Stomach smooth muscle (tissue), 2 donors: ENCODE results near the gene MPP4.

Experiments
- H3K27ac ChIP-seq: one replicate; pipeline ENCODE4 v1.7.0; 2013; ENCODE audit warnings: mild to moderate bottlenecking, low read length, inconsistent platforms
- H3K27me3 ChIP-seq, 2 donors: one replicate each; pipeline ENCODE4 v1.7.0; 2013; ENCODE audit warnings: low read length in 2 of 2; ENCODE audit not compliant: insufficient read depth in 2 of 2, control insufficient read depth in 1 of 2
- H3K36me3 ChIP-seq, 2 donors: one replicate each; pipeline ENCODE4 v1.7.0; 2013; ENCODE audit warnings: low read length in 2 of 2; ENCODE audit not compliant: control insufficient read depth in 2 of 2, insufficient read depth in 2 of 2
- H3K4me1 ChIP-seq: one replicate; pipeline ENCODE4 v1.7.0; 2013; ENCODE audit warnings: low read length; ENCODE audit not compliant: control insufficient read depth, insufficient read depth
- H3K4me3 ChIP-seq, 2 donors: one replicate each; pipeline ENCODE4 v1.7.0; 2013; ENCODE audit warnings: low read length in 2 of 2
- H3K9ac ChIP-seq, 2 donors: one replicate each; pipeline ENCODE4 v1.7.0; 2013; ENCODE audit warnings: low read length in 2 of 2, mild to moderate bottlenecking in 1 of 2
- H3K9me3 ChIP-seq, 2 donors: one replicate each; pipeline ENCODE4 v1.7.0; 2013; ENCODE audit warnings: low read length in 2 of 2; ENCODE audit not compliant: control insufficient read depth in 2 of 2
- donor health status: healthy.
- donor health status: Pancreatic carcinoma.

MPP4 gene

DNA sequence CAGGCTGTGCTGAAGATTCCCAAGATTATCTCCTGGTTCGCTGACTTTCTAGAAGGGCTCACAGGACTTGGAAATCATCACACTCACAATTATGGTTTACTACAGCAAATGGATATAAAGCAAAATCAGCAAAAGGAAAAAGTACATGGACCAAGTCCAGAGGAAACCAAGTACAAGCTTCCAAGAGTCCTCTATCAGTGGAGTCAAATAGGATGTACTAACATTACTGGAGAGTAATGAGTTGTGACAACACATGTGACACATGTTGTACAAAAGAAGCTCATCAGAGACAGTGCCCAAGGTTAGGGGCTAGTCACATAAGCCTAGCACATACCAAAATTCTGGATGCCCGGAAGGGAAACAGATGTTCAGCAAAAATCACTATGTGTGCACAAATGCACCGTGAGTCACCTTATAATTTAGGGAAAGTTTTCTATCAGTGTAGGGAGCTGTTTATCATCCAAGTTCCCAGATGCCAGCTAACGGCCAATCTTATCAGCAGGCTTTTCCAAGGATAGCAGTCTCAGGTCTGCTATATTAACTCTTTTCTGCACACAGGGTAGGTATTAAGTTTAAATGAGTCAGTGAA is 64.7 kb downstream of the MPP4 start:
- Histone ChIP-seq H3K9me3 (no peaks in the 10 kb centered on the region), H3K4me1 (no peaks in the 10 kb centered on the region), H3K27ac (no peak overlapping the region), H3K4me3 (no peak overlapping the region), H3K27me3 (no peaks in the 10 kb centered on the region), H3K36me3 (peaks cover 38 to 42% of the 10 kb centered on the region in 2 donors), H3K9ac (no peak overlapping the region)

DNA sequence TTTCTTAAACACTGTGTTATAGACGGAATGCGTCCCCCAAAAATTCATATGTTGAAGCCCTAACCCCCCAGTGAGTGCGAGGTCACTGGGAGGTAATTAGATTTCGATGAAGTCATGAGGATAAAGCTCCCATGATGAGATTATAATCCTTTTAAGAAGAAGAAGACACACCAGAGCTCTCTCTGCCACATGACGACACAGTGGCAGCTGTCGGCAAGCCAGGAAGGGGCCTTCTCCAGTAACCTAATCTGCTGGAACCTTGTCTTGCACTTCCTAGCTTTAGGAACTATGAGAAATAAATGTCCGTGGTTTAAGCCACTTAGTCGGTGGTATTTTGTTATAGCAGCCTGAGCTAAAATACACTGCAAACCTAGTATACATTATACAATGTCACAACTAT is 67.4 kb downstream of the MPP4 start:
- Histone ChIP-seq H3K27ac (no peak overlapping the region), H3K9me3 (no peaks in the 10 kb centered on the region), H3K4me3 (no peak overlapping the region), H3K9ac (no peak overlapping the region), H3K27me3 (no peaks in the 10 kb centered on the region), H3K4me1 (no peaks in the 10 kb centered on the region), H3K36me3 (peaks cover 32 to 41% of the 10 kb centered on the region in 2 donors)

DNA sequence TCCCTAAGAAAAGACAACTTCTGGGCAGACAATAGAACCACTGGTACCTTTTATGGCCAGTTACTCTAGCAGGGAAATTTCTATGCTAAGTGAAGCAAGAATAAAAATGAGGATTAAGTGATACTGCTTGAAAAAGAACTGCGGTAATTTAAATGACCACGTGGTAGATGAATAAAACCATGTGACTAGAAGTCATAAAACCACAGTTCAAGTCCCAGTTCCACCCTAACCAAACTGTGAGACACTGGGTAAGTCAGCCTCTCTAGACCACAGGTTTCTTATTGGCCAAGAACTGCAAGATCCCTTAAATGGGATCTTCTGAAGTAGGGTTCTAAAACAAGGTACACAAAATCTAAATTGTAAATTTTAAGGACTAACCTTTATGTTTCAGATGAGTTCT is 67.9 kb downstream of the MPP4 start:
- Histone ChIP-seq H3K9me3 (no peaks in the 10 kb centered on the region), H3K36me3 (peaks cover 32 to 40% of the 10 kb centered on the region in 2 donors), H3K27ac (no peak overlapping the region), H3K4me1 (no peaks in the 10 kb centered on the region), H3K27me3 (no peaks in the 10 kb centered on the region), H3K9ac (no peak overlapping the region), H3K4me3 (no peak overlapping the region)

DNA sequence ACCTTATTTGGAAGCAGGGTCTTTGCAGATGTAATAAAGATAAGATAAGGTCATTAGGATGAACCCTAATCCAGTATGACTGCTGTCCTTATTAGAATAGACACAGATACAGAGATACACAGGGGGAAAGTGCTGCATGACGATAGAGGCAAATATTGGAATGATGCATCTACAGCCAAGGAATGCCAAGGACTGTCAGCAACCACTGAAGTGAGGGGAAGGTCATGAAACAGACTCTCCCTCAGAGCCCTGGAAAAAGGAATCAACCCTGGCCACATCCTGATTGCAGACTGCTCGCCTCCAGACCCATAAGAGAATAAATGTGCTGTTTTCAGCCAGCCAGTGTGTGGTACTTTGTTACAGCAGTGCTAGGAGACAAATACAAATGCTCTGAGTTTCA is 69.9 kb downstream of the MPP4 start:
- Histone ChIP-seq H3K4me1 (no peaks in the 10 kb centered on the region), H3K4me3 (no peak overlapping the region), H3K36me3 (peaks cover 27 to 32% of the 10 kb centered on the region in 2 donors)

DNA sequence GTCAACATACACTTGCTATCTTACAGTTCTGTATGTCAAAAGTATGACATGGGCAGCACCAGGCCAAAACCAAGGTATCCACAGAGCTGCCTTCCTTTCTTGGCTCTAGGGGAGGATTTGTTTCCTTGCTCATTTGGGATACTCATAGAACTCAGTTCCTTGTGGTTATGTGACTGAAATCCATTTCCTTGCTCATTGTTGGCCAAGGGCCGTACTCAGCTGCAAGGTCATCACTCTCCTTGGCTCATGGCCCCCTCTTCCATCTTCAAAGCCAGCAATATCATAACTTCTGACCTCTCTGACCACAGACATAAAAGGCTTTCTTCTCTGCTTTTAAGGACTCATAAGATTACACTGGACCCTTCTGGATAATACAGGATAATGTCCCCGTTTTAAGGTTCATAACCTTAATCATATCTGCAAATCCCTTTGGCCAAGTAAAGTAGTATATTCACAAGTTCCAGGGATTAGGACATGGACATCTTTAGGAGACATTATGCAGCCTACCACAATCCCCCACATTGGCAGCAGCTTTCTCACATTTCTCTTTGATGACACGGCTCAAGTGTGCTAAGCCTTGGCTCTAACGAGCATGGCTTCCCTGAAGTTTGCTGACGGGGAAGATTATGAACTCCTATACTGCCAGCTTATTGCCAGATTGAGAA is 76.0 kb downstream of the MPP4 start:
- Histone ChIP-seq H3K9me3 (no peaks in the 10 kb centered on the region), H3K9ac (no peak overlapping the region), H3K4me3 (no peak overlapping the region), H3K27me3 (no peaks in the 10 kb centered on the region), H3K4me1 (no peaks in the 10 kb centered on the region), H3K27ac (no peak overlapping the region), H3K36me3 (peaks cover 3 to 8% of the 10 kb centered on the region in 2 donors)

More for the DNA sequence above, 69.9 kb downstream of the MPP4 start:
- Histone ChIP-seq H3K27ac (no peak overlapping the region), H3K27me3 (no peaks in the 10 kb centered on the region), H3K9ac (no peak overlapping the region), H3K9me3 (no peaks in the 10 kb centered on the region)

DNA sequence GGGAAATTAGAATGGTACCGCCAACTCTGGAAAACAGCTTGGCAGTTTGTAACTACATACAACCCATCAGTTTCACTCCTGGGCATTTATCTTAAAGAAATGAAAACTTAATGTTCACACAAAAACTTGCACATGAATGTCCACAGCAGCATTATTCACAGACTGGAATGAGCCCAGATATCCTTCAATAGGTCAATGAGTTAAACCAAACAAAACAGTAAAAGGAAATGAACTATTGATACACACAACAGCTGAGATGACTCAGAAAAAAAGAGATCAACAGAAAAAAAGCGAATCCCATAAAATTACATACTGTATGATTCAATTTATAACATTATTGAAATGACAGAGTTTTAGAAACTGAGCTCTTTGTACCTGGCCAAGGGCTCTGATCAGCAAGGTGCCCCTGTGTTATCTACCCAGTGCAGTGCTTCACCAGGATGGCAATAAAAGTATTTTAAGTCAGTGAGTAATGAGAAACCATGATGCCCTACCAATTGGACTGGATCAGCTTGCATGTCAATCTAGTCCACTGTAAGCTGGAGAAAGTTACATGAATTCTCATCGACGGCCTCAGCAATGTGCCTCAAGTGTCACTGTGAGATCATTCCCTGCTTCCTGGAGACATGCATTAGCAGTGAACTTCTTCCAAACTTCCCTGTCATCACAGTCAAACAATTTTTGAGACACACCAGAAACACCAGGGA is 77.0 kb downstream of the MPP4 start:
- Histone ChIP-seq H3K27ac (no peak overlapping the region), H3K9ac (no peak overlapping the region), H3K9me3 (no peaks in the 10 kb centered on the region), H3K4me3 (no peak overlapping the region), H3K36me3 (peaks cover 3 to 8% of the 10 kb centered on the region in 2 donors), H3K4me1 (no peaks in the 10 kb centered on the region), H3K27me3 (no peaks in the 10 kb centered on the region)

DNA sequence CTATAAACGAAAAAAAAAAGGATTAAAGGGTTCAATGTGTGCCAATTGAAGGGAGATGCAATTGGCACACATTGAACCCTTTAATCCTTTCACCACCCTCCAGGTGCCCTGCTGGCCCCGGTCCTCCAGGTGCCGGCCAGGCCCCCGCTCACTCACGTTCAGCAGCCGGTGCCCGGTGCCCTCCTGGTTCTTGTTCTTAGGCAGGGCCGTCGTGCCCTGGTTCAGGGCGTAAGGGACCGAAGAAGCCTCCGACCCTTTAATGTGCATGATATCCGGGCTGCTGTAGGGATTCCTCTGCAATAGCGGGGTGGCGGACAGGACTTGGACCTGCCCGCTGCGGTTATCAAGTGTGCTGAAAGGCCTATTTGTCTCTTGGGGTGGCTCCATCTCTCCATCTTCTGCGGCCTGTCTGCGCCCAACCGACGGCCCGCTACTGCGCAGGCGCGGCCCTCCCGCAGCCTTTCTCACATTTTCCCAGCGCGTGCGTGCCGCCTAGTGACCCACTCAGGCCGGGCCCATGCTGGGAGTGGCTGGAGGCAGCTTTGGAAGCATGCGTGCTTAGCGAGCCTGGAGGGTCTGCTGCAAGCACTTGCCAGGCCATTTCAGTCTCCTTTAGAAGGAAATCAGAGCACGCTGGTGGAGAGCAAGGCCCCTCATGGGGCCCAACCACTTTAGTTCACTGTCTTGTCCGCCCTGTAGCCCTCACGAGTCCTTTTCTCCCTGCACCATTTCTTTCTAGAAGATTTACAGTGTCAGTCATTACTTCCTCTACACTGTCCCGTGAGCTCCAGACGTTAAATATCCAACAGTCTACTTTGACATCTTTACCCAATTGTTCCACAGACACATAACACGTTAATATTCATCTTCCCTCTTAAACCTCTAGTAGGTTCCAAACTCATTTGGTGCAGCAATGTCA is 79.4 kb downstream of the MPP4 start:
- no peaks in the 10 kb centered on the region for H3K9me3 ChIP-seq
- peaks cover 0 to 6% of the 10 kb centered on the region in 2 donors for H3K36me3 ChIP-seq
- H3K4me3 ChIP-seq = peak overlapping the region in 1 of 2 donors; percentile 57
- no peaks in the 10 kb centered on the region for H3K4me1 ChIP-seq
- H3K9ac ChIP-seq = no peak overlapping the region
- no peaks in the 10 kb centered on the region for H3K27me3 ChIP-seq
- H3K27ac ChIP-seq = no peak overlapping the region

DNA sequence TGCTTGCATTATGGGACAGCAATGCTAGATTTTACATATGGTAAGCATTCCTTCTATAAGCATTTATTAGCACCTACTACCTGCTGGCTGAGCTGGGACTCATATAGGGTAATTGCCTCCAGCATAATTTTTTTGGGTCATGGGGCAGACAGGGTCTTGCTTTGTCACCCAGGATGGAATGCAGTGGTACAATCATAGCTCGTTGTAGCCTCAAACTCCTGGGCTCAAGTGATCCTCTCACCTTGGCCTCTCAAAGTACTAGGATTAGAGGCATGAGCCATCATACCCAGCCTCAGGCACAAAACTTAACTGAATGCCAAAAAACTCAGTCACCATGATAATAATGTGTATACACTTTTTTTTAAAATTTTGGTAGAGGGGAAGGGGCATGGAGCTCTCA is 90.4 kb downstream of the MPP4 start:
- H3K27ac ChIP-seq = no peak overlapping the region
- no peaks in the 10 kb centered on the region for H3K9me3 ChIP-seq
- H3K36me3 ChIP-seq = no peaks in the 10 kb centered on the region
- H3K27me3 ChIP-seq = no peaks in the 10 kb centered on the region
- H3K4me3 ChIP-seq = no peak overlapping the region
- H3K4me1 ChIP-seq = no peaks in the 10 kb centered on the region
- H3K9ac ChIP-seq = no peak overlapping the region

DNA sequence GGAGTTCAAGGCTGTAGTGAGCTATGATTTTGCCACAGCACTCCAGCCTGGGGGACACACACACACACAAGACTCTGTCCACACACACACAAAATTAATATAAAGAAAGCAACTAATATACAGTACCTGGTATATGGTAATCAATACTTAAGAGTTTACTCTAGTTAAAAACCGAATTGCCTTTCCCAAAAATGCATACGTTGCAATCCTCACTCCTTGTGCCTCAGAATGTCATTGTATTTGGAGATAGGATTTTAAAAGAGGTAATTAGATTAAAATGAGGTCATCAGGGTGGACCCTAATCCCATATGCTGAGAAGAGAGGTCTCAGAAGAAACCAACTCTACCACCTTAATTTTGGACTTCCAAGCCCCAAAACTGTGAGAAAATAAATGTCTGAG is 90.9 kb downstream of the MPP4 start:
- H3K36me3 ChIP-seq = no peaks in the 10 kb centered on the region
- H3K27me3 ChIP-seq = no peaks in the 10 kb centered on the region
- H3K9me3 ChIP-seq = no peaks in the 10 kb centered on the region
- no peak overlapping the region for H3K9ac ChIP-seq
- H3K4me1 ChIP-seq = no peaks in the 10 kb centered on the region
- H3K4me3 ChIP-seq = no peak overlapping the region
- no peak overlapping the region for H3K27ac ChIP-seq

DNA sequence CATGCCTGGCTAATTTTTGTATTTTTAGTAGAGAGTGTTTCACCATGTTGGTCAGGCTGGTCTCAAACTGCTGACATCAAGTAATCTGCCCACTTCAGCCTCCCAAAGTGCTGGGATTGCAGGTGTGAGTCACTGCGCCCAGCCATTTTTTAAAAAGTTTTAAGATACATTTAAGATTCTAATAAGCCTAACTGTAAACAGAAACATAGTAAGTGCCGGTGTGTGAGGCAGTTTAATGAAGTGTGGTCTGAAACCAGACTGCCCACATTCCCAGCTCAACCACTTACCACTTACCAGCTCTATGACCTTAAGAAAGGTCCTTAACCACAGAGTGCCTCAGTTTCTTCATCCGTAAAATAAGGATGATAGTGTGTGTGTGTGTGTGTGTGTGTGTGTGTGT is 97.5 kb downstream of the MPP4 start:
- Histone ChIP-seq H3K4me1 (no peaks in the 10 kb centered on the region), H3K4me3 (no peak overlapping the region), H3K36me3 (no peaks in the 10 kb centered on the region), H3K27ac (no peak overlapping the region), H3K27me3 (no peaks in the 10 kb centered on the region), H3K9me3 (peaks cover 0 to 4% of the 10 kb centered on the region in 2 donors), H3K9ac (no peak overlapping the region)
